NCI-H128 (cell line): Measurements from ENCODE around the gene CD4.

ENCODE experiments used
- DNase-seq: peaks from one replicate; lab custom pipeline; 2025; ENCODE audit not compliant: unreplicated experiment; lab: John Stamatoyannopoulos, UW

The CD4 gene

DNA sequence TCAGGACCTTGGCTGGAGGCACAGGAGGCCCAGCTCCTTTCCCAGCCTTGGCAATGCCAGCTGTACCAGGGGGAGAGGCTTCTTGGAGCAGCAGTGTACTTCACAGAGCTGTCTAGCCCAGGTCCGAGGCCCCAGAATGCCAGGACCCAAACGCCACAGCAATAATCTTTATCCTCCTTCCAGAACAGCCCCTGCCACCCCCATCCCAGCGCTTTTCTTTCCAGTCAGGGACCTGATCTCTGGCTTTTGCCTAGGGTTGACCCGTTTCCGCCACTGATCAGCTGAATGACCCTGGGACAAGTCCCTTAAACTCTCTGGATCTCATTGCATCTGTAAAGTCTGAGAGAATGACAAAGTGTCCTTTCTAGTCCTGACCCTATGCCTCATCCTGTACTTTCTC lies 11.9 kb upstream of the CD4 start:
- no peak for DNase-seq

- DNase-seq: no peak
These were observed 11.1 kb upstream of the CD4 start for GRCh38 chr12:6778217-6778573.

GRCh38 chr12:6778574-6779550 lies 10.5 kb upstream of the CD4 start:
- peak; percentile 93 for DNase-seq

DNA sequence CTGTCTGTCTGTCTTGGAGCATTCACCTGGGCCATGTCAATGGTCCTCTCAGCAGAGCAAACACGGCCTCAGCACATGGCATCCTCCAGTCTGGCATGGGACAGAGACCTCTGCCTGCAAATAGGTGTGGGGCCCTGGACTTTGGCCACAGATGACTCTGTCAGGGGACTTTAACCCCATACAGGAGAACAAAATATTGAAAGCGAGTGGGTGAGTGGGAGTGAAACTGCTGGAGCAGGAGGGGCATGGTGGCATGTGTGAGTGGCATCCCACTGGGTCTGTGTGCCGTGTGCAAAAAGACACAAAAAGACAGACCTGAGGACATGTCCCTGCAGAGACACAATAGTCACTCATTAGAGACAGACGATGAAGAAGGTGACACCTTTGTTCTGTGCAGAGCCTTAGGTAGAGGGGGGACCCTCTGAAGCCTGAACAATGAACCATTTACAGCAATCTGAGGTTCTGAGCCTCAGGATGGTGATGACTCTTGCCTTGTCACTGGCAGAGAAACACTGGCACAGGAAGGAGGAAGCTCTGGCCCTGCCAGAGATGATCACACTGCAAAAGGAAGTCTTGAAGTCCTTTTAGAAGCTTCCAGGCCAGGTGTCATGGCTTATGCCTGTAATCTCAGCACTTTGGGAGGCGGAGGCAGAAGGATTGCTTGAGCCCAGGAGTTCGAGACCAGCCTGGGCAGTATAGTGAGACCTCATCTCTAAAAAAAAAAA lies 9.5 kb upstream of the CD4 start:
- DNase-seq: no peak

DNA sequence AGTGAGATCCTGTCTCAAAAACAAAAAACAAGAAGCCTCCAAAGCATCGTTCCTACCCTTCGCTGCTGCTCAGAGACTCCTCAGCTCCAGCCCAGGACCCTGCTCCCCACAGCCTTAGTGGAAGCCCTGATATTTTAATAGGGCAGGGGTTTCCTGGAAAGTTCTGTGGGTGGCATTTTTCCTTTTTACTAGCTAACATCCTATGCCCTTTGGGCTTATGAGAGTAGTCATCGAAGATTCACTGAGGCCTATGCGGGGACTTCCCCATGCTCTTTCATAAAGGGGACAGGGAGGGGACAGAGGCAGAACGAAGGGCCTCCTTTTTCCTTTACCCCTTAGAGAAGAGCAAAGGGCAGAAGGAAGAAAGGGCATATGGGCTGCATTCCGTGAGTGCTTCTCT lies 8.8 kb upstream of the CD4 start:
- DNase-seq: no peak

- no peak for DNase-seq
These were observed 7.2 kb upstream of the CD4 start for GRCh38 chr12:6782119-6782518.

DNA sequence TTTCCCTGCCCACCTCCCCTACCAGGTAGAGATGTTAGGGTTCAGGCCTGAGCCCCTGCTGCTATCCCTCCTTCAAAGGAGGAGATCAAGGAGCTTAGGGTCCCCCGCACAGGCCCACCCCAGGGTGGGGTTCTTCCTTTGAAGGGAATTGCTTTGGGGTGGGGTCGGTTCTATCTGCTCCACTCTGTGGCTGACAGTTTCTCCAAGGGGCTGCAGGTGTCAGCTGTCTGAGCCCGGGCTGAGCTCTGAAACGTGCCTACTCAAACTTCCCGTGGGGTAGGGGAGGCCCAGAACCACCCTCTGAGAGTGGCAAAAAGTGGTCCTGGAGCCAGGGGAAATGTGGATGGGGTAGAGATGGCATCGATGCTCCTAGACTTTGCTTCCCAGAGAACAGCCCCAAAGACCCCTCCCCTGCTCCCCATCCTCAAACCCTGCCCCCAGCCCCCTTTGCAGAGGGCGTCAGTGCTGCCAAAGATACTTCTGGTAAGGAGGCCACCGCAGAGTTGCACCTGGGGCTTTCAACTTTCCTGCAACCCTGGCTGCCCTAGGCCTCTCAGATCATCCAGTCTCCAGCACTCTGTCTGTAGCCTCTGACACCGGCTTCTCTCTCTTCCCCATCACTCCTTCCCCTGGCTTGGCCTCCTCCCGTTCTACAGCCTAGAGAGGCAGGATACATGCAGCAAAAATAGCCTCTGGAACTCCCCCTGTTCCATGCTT lies 6.3 kb upstream of the CD4 start:
- no peak for DNase-seq

DNA sequence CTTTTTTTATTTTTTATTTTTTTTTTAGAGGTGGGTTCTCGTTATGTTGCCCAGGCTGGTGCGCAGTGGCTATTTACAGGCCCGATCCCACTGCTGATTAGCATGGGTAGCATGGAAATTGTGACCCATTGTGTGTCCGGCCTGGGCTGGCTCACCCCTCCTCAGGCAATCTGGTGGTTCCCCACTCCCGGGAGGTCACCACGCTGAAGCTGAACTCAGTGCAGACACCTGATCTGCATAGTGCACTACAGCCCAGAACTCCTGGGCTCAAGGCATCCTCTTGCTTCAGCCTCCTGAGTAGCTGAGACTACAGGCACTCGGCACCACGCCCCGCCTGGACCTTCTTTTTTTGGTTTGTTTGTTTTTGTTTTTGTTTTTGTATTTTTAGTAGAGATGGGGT lies 5.5 kb upstream of the CD4 start:
- no peak for DNase-seq

DNA sequence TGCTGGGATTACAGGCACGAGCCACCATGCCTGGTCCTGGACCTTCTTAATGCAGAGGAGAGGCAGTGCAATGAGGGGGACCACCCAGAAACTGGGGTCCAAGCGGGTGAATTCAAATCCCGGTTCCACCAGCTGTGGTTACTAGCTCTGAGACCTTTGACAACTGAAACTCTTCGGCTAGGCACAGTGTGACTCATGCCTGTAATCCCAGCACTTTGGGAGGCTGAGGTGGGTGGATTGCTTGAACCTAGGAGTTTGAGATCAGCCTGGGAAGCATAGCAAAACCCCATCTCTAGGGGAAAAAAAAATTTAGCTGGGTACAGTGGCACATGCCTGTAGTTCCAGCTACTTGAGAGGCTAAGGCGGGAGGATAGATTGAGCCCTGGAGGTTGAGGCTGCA lies 5.0 kb upstream of the CD4 start:
- DNase-seq: no peak

GRCh38 chr12:6784761-6785160 lies 4.6 kb upstream of the CD4 start:
- DNase-seq: no peak

DNA sequence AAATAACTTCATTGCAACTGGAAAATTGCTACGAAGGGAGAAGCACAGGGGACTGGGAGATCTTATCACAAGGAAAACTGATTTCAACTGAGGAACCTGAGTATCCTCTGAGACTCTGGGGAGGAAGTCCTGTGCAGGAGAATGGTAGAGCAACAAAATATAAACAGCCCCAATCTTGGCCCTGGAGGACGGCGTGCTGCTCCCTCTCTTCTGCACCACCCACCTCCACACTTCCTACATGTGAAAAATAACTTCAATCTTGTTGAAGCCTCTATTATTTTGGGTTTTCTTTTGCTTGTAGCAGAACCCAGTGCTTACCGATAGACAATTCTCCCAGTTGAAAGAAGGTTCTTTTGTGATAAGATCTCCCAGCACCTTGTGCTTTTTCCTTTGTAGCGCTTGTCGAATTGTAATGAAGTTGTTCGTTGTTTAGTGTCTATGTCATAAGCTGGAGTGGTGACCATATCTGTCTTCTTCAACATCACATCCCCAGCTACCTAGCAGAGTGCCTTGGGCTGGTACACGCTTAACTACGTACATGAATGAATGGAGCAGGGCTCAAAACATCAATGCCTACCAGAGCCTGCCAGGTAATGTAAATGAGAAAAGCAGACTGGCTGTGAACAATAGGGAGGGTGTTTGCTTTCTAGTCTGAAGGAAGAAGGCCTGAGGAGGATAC lies 2.8 kb upstream of the CD4 start:
- DNase-seq: no peak

GRCh38 chr12:6787309-6787708 lies 2.0 kb upstream of the CD4 start:
- DNase-seq: no peak

DNA sequence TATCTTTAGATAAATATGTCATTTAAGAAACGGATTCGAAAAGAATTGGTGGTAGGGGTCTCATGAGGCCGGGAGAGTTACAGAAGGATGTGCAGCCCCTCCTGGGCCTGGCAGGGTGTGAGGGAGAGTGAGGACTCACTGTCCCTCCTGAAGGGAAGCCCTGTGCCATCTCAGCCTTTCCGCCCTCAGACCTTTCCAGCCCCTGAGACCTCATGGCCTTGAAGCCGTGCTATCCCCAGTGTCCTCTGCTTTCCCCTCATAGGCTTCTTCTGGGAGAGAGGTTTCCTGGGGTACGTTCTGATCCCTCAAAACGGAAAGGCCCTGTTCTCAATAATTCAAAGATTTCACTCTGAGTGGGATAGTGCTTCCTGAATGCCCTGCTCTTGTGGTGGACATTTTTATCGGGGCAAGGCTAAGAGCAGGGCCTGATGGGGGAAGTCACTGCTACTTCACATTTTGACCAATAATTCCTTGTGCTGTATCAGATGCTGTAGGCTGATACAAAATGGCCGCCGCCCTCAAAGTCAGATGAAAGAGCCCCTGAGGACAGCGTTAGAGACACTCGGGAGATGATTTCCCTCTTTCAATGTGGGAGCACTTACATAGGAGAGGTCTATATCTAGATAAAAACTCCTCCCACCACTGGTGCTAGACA lies 1.3 kb downstream of the CD4 start:
- DNase-seq: no peak

DNA sequence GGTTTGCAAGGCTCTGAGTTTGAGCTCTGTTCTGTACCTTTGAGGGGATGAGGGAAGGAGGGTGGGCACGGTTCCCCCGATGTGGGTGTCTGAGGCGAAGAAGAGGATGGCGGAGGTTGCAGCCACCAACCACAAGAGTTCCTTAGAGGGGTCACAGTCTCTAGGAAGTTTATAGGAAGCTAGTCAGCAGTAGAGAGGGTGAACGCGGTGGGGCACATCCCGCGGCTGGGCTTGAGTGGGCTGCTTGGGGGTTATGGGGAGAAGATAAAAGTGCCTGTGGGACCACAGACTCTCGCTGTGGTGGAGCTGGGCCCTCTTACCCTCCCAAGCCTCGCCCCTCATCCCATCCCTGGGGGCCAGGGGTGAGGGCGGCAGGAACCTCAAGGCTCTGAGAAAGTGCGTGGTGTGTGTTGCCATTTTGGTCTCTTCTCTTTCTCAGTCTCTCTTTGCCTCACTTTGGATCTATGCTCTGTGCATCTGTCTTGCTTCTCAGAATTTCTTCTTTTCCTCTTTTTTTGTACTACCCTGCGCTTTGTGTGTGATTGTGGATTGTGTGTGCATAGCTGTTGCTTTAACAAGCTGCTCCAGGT lies 2.7 kb downstream of the CD4 start:
- DNase-seq: no peak

DNA sequence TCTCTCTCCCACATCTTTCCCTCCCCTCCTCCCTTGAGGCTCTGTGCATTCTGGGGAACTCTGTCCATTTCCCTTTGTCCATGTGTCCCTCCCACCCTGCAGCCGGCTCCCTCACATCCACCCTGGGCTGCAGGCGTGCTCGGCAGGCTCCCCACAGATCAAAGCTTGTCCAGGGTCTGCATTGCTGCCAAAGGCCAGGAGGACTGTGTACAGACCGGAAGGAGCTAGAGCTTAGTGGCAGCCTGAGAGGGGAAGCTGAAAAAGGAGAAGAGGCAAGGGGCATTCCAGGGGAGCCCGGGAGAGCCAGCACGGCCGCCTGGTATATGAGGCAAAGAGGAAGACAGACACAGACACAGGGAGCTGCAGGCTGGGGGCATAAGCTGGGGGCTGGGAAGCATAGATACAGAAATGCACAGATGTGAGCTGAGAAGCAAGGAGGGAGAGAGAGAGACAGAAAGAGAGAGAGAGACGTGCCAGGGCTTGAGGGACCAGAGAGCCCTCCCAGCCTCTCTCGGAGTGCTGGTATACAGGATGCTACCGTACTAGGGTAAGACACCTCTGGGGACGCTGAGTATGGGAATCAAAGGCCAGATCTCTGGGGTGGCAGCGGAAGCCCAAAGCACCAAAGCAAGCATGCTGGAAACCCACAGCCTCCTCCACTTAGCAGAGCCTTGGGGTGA lies 3.3 kb downstream of the CD4 start:
- DNase-seq: no peak

- DNase-seq: no peak
These were observed 5.8 kb downstream of the CD4 start for GRCh38 chr12:6795088-6795487.

DNA sequence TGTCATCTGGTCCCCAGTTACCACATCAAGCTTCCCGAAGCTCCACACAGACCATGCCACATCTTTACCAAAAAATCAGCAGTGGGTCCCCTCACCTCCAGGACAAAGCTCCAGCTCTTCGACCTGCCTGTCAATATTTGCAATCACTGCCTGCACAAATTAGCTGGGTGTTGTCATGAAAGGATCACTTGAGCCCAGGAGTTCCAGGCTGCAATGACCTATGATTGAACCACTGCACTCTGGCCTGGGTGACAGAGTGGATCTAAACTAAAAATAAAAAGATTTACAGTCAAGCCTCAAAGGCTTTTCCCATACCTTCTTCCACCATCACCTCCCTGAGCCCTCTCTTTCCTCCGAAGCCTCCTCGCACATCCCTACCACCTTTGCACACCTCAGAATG lies 7.2 kb downstream of the CD4 start:
- no peak for DNase-seq

- DNase-seq: no peak
These were observed 9.8 kb downstream of the CD4 start for GRCh38 chr12:6799147-6799546.

GRCh38 chr12:6807170-6807569 lies 17.8 kb downstream of the CD4 start:
- no peak for DNase-seq

- no peak for DNase-seq
These were observed 19.7 kb downstream of the CD4 start for GRCh38 chr12:6809056-6809455.
